SK-N-SH treated with all-trans-retinoic acid at 6 μM for 48 hours (cell line): ENCODE data around the gene CRX.

Source experiments
- TOX ChIP-seq: fragments of 250-450 bp; sonication (Bioruptor Pico); IDR thresholded peaks from 2 replicates; pipeline ENCODE4 v1.8.0; 2021; ENCODE audit warnings: mild to moderate bottlenecking, moderate library complexity, borderline replicate concordance
- TF ChIP-seq, protein P1 (sequence below): fragments of 250-450 bp; sonication (Bioruptor Pico); IDR thresholded peaks from 2 replicates; pipeline ENCODE4 v1.8.0; 2020; ENCODE audit warnings: mild to moderate bottlenecking, moderate library complexity, borderline replicate concordance

DNA sequence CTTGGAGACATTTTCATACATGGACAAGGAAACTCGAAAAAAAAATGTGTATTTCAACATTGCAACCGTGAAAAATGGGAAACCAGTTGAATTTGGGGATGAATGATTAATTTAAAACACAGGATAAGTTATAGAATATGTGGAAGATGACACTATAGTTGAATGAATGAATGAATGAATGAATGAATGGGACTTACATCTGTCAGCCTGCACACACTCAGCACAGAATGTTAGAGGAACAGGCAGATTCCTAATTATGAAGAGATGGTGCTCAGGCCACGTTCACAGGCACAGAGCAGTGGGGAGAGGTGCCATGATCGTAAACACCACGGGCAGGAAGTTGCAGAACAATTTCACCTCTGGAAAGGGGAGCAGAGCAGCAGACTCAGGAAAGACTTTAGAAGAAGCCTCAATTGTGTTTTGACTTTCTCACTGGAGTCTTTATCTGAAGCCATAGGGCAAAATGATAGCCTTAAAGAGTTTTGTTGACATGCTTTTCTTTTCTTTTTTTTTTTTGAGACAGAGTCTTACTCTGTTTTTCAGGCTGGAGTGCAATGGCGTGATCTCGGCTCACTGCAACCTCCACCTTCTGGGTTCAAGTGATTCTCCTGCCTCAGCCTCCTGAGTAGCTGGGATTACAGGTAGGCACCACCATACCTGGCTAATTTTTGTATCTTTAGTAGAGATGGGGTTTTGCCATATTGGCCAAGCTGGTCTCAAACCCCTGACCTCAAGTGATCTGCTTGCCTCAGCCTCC lies 69.3 kb downstream of the CRX start:
- TF ChIP-seq, protein P1, sequence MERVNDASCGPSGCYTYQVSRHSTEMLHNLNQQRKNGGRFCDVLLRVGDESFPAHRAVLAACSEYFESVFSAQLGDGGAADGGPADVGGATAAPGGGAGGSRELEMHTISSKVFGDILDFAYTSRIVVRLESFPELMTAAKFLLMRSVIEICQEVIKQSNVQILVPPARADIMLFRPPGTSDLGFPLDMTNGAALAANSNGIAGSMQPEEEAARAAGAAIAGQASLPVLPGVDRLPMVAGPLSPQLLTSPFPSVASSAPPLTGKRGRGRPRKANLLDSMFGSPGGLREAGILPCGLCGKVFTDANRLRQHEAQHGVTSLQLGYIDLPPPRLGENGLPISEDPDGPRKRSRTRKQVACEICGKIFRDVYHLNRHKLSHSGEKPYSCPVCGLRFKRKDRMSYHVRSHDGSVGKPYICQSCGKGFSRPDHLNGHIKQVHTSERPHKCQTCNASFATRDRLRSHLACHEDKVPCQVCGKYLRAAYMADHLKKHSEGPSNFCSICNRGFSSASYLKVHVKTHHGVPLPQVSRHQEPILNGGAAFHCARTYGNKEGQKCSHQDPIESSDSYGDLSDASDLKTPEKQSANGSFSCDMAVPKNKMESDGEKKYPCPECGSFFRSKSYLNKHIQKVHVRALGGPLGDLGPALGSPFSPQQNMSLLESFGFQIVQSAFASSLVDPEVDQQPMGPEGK (CRISPR knock-in tag) = no peak
- no peak for TF ChIP-seq TOX (CRISPR knock-in tag)
